Measurements from ENCODE around the gene SLC9A9. TPM values are rescaled to one million over a fixed set of nuclear protein-coding genes. Genes with fewer than 3 reads are reported as not detected.

Gene SLC9A9
- total and polyA plus RNA-seq, 4 donors: 12.0 to 39.7 (median 19.1) TPM

DNA sequence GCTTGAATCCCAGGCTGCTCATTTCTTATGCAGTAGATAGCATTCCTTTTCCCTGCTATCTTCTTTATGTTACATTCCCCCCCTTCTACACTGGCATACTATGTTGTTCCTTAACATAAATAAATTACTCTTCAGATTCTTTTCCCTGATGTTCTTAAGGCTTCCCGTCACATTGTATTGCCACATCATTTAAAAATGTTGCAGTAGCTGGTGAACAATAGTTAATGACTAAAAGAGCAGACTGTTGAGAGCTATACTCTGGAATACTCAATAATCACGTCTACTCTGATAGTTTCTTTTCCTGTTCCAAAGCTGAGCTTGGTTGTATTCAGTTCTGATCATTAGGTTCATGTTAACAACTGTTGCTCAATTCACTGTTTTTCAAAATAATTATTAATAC, 508.8 kb downstream of the SLC9A9 start:
- Histone ChIP-seq H3K4me1 (ENCODE audit: control insufficient read depth, insufficient read depth, low read length) (peaks cover 4% of the 10 kb centered on the region), H3K4me3 (ENCODE audit: low read depth, low read length) (no peak overlapping the region), H3K36me3 (ENCODE audit: control insufficient read depth, insufficient read depth, low read length) (no peaks in the 10 kb centered on the region), H3K9me3 (ENCODE audit: control insufficient read depth, insufficient read depth, low read length) (no peaks in the 10 kb centered on the region), H3K27me3 (ENCODE audit: control insufficient read depth, insufficient read depth, low read length) (no peaks in the 10 kb centered on the region), H3K27ac (ENCODE audit: low read depth, low read length) (no peak overlapping the region)
- no CpG with 5 or more reads among the region's 2 CpGs for WGBS (ENCODE audit: insufficient coverage)
- no peak for DNase-seq (ENCODE audit: low read depth in 4 of 6, low spot score in 6 of 6)

GRCh38 chr3:143337387-143337786, 510.9 kb downstream of the SLC9A9 start:
- DNase-seq (ENCODE audit: low read depth in 4 of 6, low spot score in 6 of 6): peak in 1 of 6 donors; percentile 22
- H3K27ac ChIP-seq (ENCODE audit: low read depth, low read length): no peak overlapping the region
- no peaks in the 10 kb centered on the region for H3K27me3 ChIP-seq (ENCODE audit: control insufficient read depth, insufficient read depth, low read length)
- H3K4me3 ChIP-seq (ENCODE audit: low read depth, low read length): no peak overlapping the region
- no peaks in the 10 kb centered on the region for H3K9me3 ChIP-seq (ENCODE audit: control insufficient read depth, insufficient read depth, low read length)
- WGBS (ENCODE audit: insufficient coverage): 35% methylated on average over 2 of the region's 2 CpGs
- H3K4me1 ChIP-seq (ENCODE audit: control insufficient read depth, insufficient read depth, low read length): peaks cover 4% of the 10 kb centered on the region
- H3K36me3 ChIP-seq (ENCODE audit: control insufficient read depth, insufficient read depth, low read length): no peaks in the 10 kb centered on the region

- H3K27me3 ChIP-seq (ENCODE audit: control insufficient read depth, insufficient read depth, low read length): no peaks in the 10 kb centered on the region
- H3K36me3 ChIP-seq (ENCODE audit: control insufficient read depth, insufficient read depth, low read length): no peaks in the 10 kb centered on the region
- no peaks in the 10 kb centered on the region for H3K9me3 ChIP-seq (ENCODE audit: control insufficient read depth, insufficient read depth, low read length)
- H3K27ac ChIP-seq (ENCODE audit: low read depth, low read length): no peak overlapping the region
- no peak for DNase-seq (ENCODE audit: low read depth in 4 of 6, low spot score in 6 of 6)
- 95% methylated on average over 3 of the region's 4 CpGs for WGBS (ENCODE audit: insufficient coverage)
- peaks cover 12% of the 10 kb centered on the region for H3K4me1 ChIP-seq (ENCODE audit: control insufficient read depth, insufficient read depth, low read length)
- no peak overlapping the region for H3K4me3 ChIP-seq (ENCODE audit: low read depth, low read length)
Measured at GRCh38 chr3:143334231-143334630, 514.0 kb downstream of the SLC9A9 start.

DNA sequence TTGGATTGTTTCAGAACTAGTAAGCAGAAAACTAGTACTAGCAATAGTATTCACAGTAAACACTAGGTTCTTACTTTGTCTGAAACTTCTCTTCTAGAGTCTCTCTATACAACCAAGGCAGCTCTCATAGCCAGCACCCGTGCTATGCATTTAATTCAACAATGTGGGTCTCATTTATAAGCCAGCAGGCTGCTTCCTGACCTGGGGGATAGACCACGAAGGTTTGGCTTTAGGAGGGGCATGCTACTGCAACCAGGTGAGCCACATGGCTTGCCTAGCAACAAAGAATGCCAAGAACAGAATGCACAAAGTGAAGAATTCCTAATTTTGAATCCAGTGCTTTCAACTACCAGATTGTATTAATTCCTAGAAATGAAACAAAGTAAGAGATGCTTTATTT, 514.9 kb downstream of the SLC9A9 start:
- no peaks in the 10 kb centered on the region for H3K36me3 ChIP-seq (ENCODE audit: control insufficient read depth, insufficient read depth, low read length)
- H3K27me3 ChIP-seq (ENCODE audit: control insufficient read depth, insufficient read depth, low read length): no peaks in the 10 kb centered on the region
- peaks cover 12% of the 10 kb centered on the region for H3K4me1 ChIP-seq (ENCODE audit: control insufficient read depth, insufficient read depth, low read length)
- 71% methylated on average over 1 of the region's 2 CpGs for WGBS (ENCODE audit: insufficient coverage)
- no peak overlapping the region for H3K27ac ChIP-seq (ENCODE audit: low read depth, low read length)
- no peak for DNase-seq (ENCODE audit: low read depth in 4 of 6, low spot score in 6 of 6)
- no peaks in the 10 kb centered on the region for H3K9me3 ChIP-seq (ENCODE audit: control insufficient read depth, insufficient read depth, low read length)
- H3K4me3 ChIP-seq (ENCODE audit: low read depth, low read length): no peak overlapping the region

GRCh38 chr3:143332026-143332425, 516.2 kb downstream of the SLC9A9 start:
- Histone ChIP-seq H3K4me1 (ENCODE audit: control insufficient read depth, insufficient read depth, low read length) (peaks cover 9% of the 10 kb centered on the region), H3K27ac (ENCODE audit: low read depth, low read length) (no peak overlapping the region), H3K27me3 (ENCODE audit: control insufficient read depth, insufficient read depth, low read length) (no peaks in the 10 kb centered on the region), H3K36me3 (ENCODE audit: control insufficient read depth, insufficient read depth, low read length) (no peaks in the 10 kb centered on the region), H3K4me3 (ENCODE audit: low read depth, low read length) (no peak overlapping the region), H3K9me3 (ENCODE audit: control insufficient read depth, insufficient read depth, low read length) (no peaks in the 10 kb centered on the region)
- WGBS (ENCODE audit: insufficient coverage): no CpG with 5 or more reads among the region's 1 CpG
- DNase-seq (ENCODE audit: low read depth in 4 of 6, low spot score in 6 of 6): peak in 1 of 6 donors; percentile 83

GRCh38 chr3:143331350-143331749, 516.9 kb downstream of the SLC9A9 start:
- Histone ChIP-seq H3K36me3 (ENCODE audit: control insufficient read depth, insufficient read depth, low read length) (no peaks in the 10 kb centered on the region), H3K4me1 (ENCODE audit: control insufficient read depth, insufficient read depth, low read length) (peaks cover 9% of the 10 kb centered on the region), H3K27ac (ENCODE audit: low read depth, low read length) (no peak overlapping the region), H3K9me3 (ENCODE audit: control insufficient read depth, insufficient read depth, low read length) (no peaks in the 10 kb centered on the region), H3K4me3 (ENCODE audit: low read depth, low read length) (no peak overlapping the region), H3K27me3 (ENCODE audit: control insufficient read depth, insufficient read depth, low read length) (no peaks in the 10 kb centered on the region)
- peak in 2 of 6 donors; percentile 30 to 94 for DNase-seq (ENCODE audit: low read depth in 4 of 6, low spot score in 6 of 6)
- 67% methylated on average over 1 of the region's 5 CpGs for WGBS (ENCODE audit: insufficient coverage)

DNA sequence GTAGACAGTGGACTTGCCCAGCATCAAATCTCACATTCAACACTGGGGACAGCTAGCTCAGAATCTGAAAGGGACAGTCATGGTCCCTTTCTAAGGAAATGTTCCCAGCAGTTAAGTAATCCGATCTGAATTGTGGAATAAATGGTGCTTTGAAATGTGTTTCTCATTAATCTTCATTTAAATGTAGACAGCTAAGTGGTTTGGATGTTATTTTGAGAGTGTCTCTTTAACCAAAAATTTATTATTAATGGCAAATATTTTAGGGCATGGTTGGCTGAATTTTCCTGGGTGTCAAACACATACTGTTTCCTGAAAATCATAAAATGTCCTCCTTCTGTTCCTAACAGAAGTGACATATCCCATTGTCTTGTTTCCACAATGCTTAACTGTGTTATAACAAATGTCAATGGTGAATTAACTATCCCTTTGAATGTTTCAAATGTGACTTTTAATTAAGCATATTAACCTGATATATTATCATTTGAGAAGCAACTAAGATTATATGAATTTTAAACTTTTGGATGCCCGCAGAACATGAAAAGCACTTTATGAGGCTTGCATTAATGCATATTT, 517.9 kb downstream of the SLC9A9 start:
- DNase-seq (ENCODE audit: low read depth in 4 of 6, low spot score in 6 of 6): peak in 2 of 6 donors; percentile 34 to 56
- 20% methylated on average over 1 of the region's 2 CpGs for WGBS (ENCODE audit: insufficient coverage)

DNA sequence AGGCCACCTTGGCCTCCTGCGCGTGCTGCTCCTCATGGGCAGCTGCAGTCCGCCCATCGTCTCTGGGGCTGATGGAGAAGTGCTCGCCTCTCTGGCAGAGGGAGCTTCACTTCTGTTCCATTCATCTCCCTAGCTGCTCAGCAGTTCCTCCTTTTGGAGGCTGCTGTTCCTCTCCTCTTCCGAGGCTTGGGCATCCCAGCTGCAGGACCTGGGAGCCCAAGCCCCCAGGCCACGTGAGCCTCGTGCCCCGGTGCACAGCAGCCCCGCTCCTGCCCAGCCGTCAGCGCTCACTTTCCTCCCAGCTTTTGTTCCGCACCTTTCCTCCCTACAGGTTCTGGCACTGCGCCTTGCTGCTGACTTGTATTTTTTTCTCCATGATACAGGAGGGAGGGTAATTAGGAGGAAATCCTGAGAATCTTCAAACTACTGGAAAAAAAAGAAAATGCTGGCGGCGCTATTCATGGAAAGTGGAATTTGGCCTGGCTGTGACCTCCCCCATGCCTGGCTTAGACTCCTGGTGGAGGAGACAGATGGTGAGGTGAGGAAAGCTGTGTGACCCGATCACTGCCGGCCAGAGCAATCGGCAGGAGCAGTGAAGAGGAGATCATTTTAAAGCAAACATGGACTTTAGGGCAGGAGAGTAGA, 518.6 kb downstream of the SLC9A9 start:
- Histone ChIP-seq H3K4me1 (ENCODE audit: control insufficient read depth, insufficient read depth, low read length) (peaks cover 9% of the 10 kb centered on the region), H3K27me3 (ENCODE audit: control insufficient read depth, insufficient read depth, low read length) (no peaks in the 10 kb centered on the region), H3K27ac (ENCODE audit: low read depth, low read length) (peak overlapping the region; percentile 51), H3K36me3 (ENCODE audit: control insufficient read depth, insufficient read depth, low read length) (no peaks in the 10 kb centered on the region), H3K4me3 (ENCODE audit: low read depth, low read length) (no peak overlapping the region), H3K9me3 (ENCODE audit: control insufficient read depth, insufficient read depth, low read length) (no peaks in the 10 kb centered on the region)
- WGBS (ENCODE audit: insufficient coverage): 52% methylated on average over 14 of the region's 19 CpGs
- DNase-seq (ENCODE audit: low read depth in 4 of 6, low spot score in 6 of 6): peak in 3 of 6 donors; percentile 17 to 66 (median 56)

More for the DNA sequence above, 517.9 kb downstream of the SLC9A9 start:
- Histone ChIP-seq H3K27ac (ENCODE audit: low read depth, low read length) (peak overlapping the region; percentile 51), H3K4me3 (ENCODE audit: low read depth, low read length) (no peak overlapping the region), H3K36me3 (ENCODE audit: control insufficient read depth, insufficient read depth, low read length) (no peaks in the 10 kb centered on the region), H3K9me3 (ENCODE audit: control insufficient read depth, insufficient read depth, low read length) (no peaks in the 10 kb centered on the region), H3K27me3 (ENCODE audit: control insufficient read depth, insufficient read depth, low read length) (no peaks in the 10 kb centered on the region), H3K4me1 (ENCODE audit: control insufficient read depth, insufficient read depth, low read length) (peaks cover 9% of the 10 kb centered on the region)

GRCh38 chr3:143328451-143328850, 519.8 kb downstream of the SLC9A9 start:
- Histone ChIP-seq H3K4me1 (ENCODE audit: control insufficient read depth, insufficient read depth, low read length) (peaks cover 9% of the 10 kb centered on the region), H3K27me3 (ENCODE audit: control insufficient read depth, insufficient read depth, low read length) (no peaks in the 10 kb centered on the region), H3K27ac (ENCODE audit: low read depth, low read length) (no peak overlapping the region), H3K4me3 (ENCODE audit: low read depth, low read length) (no peak overlapping the region), H3K9me3 (ENCODE audit: control insufficient read depth, insufficient read depth, low read length) (no peaks in the 10 kb centered on the region), H3K36me3 (ENCODE audit: control insufficient read depth, insufficient read depth, low read length) (no peaks in the 10 kb centered on the region)
- 86% methylated on average over 3 of the region's 5 CpGs for WGBS (ENCODE audit: insufficient coverage)
- DNase-seq (ENCODE audit: low read depth in 4 of 6, low spot score in 6 of 6): no peak
